Osteoblast (primary cell): Measurements from ENCODE around the gene EMP2. TPM values are rescaled to one million over a fixed set of nuclear protein-coding genes. Genes with fewer than 3 reads are reported as not detected.
"Not testable (repeated sequence)": the region's sequence is repeated elsewhere in the genome, so short reads cannot be mapped to it uniquely, and the experiment has no call there.

ENCODE experiments used
- DNase-seq: peaks from one replicate; pipeline ENCODE4 v3.0.0; 2011; ENCODE audit warnings: low spot score, mixed read lengths; ENCODE audit not compliant: insufficient read length; ENCODE audit errors: missing footprints
- H2AFZ ChIP-seq: 2 replicates; pipeline ENCODE4 v1.6.0; 2011; ENCODE audit warnings: mild to moderate bottlenecking, low read length
- H3K27ac ChIP-seq: 2 replicates; pipeline ENCODE4 v1.5.1; 2011; ENCODE audit warnings: mild to moderate bottlenecking, low read depth, low read length, moderate library complexity
- H3K27me3 ChIP-seq: 2 replicates; pipeline ENCODE4 v1.6.0; 2012; ENCODE audit warnings: mild to moderate bottlenecking, control low read depth, inconsistent platforms, low read length, moderate library complexity; ENCODE audit not compliant: insufficient read depth
- H3K36me3 ChIP-seq: 2 replicates; pipeline ENCODE4 v1.5.1; 2011; ENCODE audit warnings: mild to moderate bottlenecking, low read length, control low read depth, moderate library complexity; ENCODE audit not compliant: insufficient read depth
- H3K4me1 ChIP-seq: 2 replicates; pipeline ENCODE4 v1.5.1; 2011; ENCODE audit warnings: mild to moderate bottlenecking, low read length, control low read depth, moderate library complexity; ENCODE audit not compliant: insufficient read depth
- H3K4me2 ChIP-seq: 2 replicates; pipeline ENCODE4 v1.6.0; 2011; ENCODE audit warnings: mild to moderate bottlenecking, low read length; ENCODE audit not compliant: insufficient read depth
- H3K4me3 ChIP-seq: fragments of 200-600 bp; sonication (generic); 3 replicates; pipeline ENCODE4 v1.5.1; 2012; ENCODE audit warnings: mild to moderate bottlenecking, low read length, inconsistent platforms; ENCODE audit not compliant: insufficient read depth
- H3K79me2 ChIP-seq: 2 replicates; pipeline ENCODE4 v1.6.0; 2012; ENCODE audit warnings: mild to moderate bottlenecking, low read length, control low read depth, inconsistent platforms; ENCODE audit not compliant: insufficient read depth
- H3K9me3 ChIP-seq: 2 replicates; pipeline ENCODE4 v1.5.1; 2011; ENCODE audit warnings: low read depth, low read length, control low read depth
- H4K20me1 ChIP-seq: 2 replicates; pipeline ENCODE4 v1.6.0; 2012; ENCODE audit warnings: mild to moderate bottlenecking, low read length, control low read depth; ENCODE audit not compliant: insufficient read depth
- CTCF ChIP-seq: IDR thresholded peaks from 2 replicates; pipeline ENCODE4 v1.5.1; 2011; ENCODE audit warnings: mild to moderate bottlenecking, low read depth, low read length, moderate library complexity; ENCODE audit errors: extremely low read depth
- total RNA-seq: library from RNA; depleted of rRNA; stranded (reverse); fragments of >200 nt; gene quantifications from 2 replicates; pipeline ENCODE4 v1.2.3, GENCODE V29; 2012

Gene EMP2
- total RNA-seq, 1 donor, result 31.8 TPM

- Histone ChIP-seq H3K27ac (no peak overlapping the region), H3K4me2 (no peak overlapping the region), H3K9me3 (no peaks in the 10 kb centered on the region), H3K4me3 (no peak overlapping the region), H3K27me3 (no peaks in the 10 kb centered on the region), H3K79me2 (no peaks in the 10 kb centered on the region), H3K4me1 (peaks cover 6% of the 10 kb centered on the region), H2AFZ (no peak overlapping the region), H4K20me1 (no peaks in the 10 kb centered on the region), H3K36me3 (no peaks in the 10 kb centered on the region)
- DNase-seq, result peak; percentile 53
- no peak for TF ChIP-seq CTCF
Observed at GRCh38 chr16:10624527-10624926, 44.1 kb upstream of the EMP2 start.

- Histone ChIP-seq H4K20me1 (no peaks in the 10 kb centered on the region), H3K4me3 (no peak overlapping the region), H3K27ac (no peak overlapping the region), H3K9me3 (no peaks in the 10 kb centered on the region), H3K4me1 (peaks cover 6% of the 10 kb centered on the region), H3K36me3 (no peaks in the 10 kb centered on the region), H3K27me3 (no peaks in the 10 kb centered on the region), H2AFZ (no peak overlapping the region), H3K4me2 (no peak overlapping the region), H3K79me2 (no peaks in the 10 kb centered on the region)
- no peak for TF ChIP-seq CTCF
- DNase-seq, result peak; percentile 14
Observed at GRCh38 chr16:10623059-10623458, 42.7 kb upstream of the EMP2 start.

GRCh38 chr16:10622036-10622921, 41.9 kb upstream of the EMP2 start:
- H3K4me3 ChIP-seq, result no peak overlapping the region
- H3K36me3 ChIP-seq, result no peaks in the 10 kb centered on the region
- H3K4me2 ChIP-seq, result no peak overlapping the region
- H3K4me1 ChIP-seq, result peaks cover 14% of the 10 kb centered on the region
- H3K9me3 ChIP-seq, result no peaks in the 10 kb centered on the region
- no peak overlapping the region for H2AFZ ChIP-seq
- H3K27ac ChIP-seq, result no peak overlapping the region
- H4K20me1 ChIP-seq, result no peaks in the 10 kb centered on the region
- no peaks in the 10 kb centered on the region for H3K27me3 ChIP-seq
- TF ChIP-seq CTCF, result no peak
- peak; percentile 43 for DNase-seq
- H3K79me2 ChIP-seq, result no peaks in the 10 kb centered on the region

- H3K4me1 ChIP-seq, result peaks cover 20% of the 10 kb centered on the region
- not testable (repeated sequence) for H4K20me1 ChIP-seq, DNase-seq, H3K4me3 ChIP-seq, H3K4me2 ChIP-seq, H3K9me3 ChIP-seq, H3K27me3 ChIP-seq, H3K79me2 ChIP-seq, H3K27ac ChIP-seq, H3K36me3 ChIP-seq, H2AFZ ChIP-seq
Observed at GRCh38 chr16:10621216-10621949, 41.0 kb upstream of the EMP2 start.
